NCI-H2081 (cell line): ENCODE data around the gene CAMK4.
A peak's percentile ranks its signal among the peaks of the same experiment; 100 is the strongest.

ENCODE experiments used
- DNase-seq, 2 experiments: peaks; one replicate each; lab custom pipeline; 2025; lab: John Stamatoyannopoulos, UW

Gene CAMK4

DNA sequence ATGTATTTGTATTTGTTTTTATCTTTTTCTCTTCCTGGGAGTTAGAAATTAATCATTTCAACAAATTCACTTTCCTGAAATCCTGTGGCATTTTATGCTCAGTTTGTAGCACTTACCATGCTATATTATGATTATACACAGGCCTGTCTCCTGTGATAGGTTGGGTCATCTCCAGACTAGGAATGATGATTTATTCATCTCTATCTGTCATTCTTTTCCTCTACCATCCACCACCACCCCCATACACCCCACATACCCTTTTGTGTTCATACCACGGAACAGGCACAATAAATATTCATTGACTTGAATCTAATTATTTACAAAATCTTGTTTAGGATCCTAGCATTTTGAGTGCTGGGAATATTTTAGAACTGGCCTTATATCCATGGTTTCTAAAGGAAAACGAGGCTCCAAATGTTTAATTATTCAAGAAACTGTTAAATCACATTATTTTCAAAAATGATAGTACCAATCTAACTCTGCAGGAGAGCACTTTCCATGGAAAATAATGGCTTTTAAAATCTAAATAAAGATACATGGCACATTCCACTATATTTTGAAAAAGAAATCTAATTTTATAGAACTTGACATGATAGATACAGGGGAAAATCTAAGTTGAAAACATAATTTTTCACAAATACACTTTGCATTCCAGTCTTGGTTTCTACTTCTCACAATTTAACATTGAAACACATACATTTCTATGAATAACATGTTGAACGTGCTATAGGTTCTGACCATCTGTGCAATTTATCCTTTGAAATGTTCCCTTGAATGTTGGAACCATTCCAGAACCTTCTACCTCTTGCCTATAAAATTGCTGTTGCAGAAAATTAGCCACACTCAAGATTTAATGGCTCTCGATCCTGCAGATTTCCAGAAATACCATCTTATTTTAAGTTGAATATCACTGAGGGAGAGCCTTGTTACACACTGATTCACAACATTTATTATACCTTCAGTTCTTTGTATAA, 198.8 kb downstream of the CAMK4 start:
- peak in 1 of 2 experiments; percentile 12 for DNase-seq

- DNase-seq, result peak in 1 of 2 experiments; percentile 8
Observed at GRCh38 chr5:111425205-111425604, 201.0 kb downstream of the CAMK4 start.

- DNase-seq, result no peak
Observed at GRCh38 chr5:111427762-111428161, 203.6 kb downstream of the CAMK4 start.

- DNase-seq, result no peak
Observed at GRCh38 chr5:111432883-111433536, 208.8 kb downstream of the CAMK4 start.

- peak; percentile 12 to 63 for DNase-seq
Observed at GRCh38 chr5:111434800-111435199, 210.6 kb downstream of the CAMK4 start.

GRCh38 chr5:111439473-111440075, 215.4 kb downstream of the CAMK4 start:
- no peak for DNase-seq

GRCh38 chr5:111447099-111447498, 222.9 kb downstream of the CAMK4 start:
- no peak for DNase-seq

GRCh38 chr5:111447822-111448221, 223.6 kb downstream of the CAMK4 start:
- peak in 1 of 2 experiments; percentile 33 for DNase-seq

GRCh38 chr5:111453295-111453694, 229.1 kb downstream of the CAMK4 start:
- no peak for DNase-seq

DNA sequence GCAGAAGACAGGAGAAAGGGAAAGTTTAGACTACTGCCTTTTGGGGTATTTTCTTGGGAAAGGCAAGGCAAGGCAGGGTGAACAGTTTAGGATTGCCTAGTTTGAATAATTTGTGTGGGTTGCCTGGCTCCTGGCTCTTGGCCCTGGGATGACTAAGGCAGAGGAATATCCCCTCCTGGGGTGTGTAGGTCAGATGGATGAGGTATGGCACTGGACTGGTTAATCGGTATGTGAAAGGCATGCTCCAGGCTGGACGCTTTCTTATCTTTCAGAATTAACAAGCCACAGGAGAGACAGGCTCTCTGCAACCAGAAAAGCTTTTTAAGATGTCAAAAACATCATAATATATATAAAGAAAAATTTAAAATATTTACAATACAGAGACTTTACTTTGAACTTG, 229.6 kb downstream of the CAMK4 start:
- peak in 1 of 2 experiments; percentile 63 for DNase-seq

DNA sequence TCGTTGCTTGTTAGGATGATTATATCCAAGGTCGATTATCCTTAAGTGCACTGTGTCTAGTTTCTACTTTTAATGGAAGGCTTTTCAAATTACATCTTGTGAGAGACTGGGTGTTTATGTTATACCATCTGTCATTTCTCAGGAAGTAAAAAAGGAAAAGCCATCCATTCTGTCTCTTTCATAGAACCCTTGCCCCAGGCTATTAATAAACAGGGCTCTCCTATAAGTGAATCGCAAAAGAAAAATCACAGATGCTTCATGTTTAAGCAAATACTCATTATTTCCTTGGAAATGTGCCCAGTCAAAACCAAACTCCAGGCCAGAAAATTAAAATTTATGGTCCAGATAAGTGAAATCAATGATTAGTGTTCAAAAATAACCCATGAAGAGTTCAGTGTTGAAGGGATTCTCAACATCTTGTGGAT, 230.0 kb downstream of the CAMK4 start:
- DNase-seq, result peak; percentile 84 to 91

- DNase-seq, result no peak
Observed at GRCh38 chr5:111454776-111455175, 230.6 kb downstream of the CAMK4 start.

GRCh38 chr5:111461255-111461671, 237.1 kb downstream of the CAMK4 start:
- peak in 1 of 2 experiments; percentile 47 for DNase-seq

DNA sequence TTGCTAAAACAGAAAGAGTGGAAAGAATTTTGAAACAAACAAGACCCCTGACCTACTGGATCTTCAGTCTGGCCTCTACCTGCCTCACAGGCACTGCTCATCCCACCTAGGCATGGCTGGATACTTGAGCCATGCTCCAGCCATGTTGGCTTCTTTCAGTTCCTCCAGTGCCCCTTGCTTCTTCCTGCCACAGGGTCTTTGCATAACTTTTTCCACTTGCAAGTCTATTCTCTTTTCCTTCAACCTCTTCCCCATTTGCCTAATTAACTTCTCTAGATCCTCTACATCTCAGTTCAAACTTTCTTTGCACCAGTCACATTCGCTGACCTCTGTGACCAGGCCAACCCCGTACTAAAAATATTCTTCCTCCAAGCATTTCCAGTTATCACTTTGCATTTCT, 237.8 kb downstream of the CAMK4 start:
- no peak for DNase-seq

DNA sequence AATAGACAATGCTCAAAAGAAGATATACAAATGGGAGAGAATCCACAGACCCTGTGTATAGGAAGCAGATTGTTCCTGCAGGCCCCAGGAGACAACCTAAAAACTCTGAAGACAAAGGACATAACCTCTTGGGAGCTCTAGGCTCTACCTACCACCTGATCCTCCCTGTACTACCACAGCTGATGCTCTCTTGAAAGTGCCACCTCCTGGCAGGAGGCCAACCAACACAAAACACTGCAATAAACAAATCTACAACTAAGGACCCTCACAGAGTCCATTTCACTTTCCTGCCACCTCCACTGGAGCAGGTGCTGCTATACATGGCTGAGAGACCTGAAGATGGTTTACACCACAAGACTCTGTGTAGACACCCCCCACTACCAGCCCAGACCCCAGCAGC, 239.1 kb downstream of the CAMK4 start:
- DNase-seq, result peak in 1 of 2 experiments; percentile 26

DNA sequence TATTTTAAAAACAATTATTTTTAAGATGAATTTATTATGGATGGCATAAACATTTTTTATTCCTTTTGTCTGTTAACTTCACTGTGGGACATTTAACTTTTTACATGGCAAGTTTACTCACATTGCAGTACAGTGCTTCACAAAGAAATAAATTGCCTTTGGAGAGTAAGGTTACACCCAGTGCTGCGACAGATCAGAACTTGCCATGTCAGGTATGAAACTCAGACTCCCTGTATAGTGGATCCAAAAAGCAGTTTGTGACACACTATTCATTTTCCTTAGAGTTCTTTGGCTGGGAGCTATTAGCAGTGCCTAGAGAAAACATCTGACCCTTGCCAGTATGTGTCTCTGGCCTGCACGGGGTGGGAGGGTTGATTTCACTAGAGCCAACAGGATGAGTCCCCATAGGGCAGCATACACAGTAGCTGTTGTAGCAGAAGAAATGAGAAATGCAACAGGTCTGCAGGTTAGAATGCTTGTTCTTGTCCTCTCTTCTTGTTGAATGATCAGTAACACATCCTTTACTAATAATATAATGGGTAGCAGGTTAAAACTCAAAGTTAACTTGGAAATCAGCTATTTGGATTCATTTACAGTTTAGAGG, 245.2 kb downstream of the CAMK4 start:
- DNase-seq, result no peak

DNA sequence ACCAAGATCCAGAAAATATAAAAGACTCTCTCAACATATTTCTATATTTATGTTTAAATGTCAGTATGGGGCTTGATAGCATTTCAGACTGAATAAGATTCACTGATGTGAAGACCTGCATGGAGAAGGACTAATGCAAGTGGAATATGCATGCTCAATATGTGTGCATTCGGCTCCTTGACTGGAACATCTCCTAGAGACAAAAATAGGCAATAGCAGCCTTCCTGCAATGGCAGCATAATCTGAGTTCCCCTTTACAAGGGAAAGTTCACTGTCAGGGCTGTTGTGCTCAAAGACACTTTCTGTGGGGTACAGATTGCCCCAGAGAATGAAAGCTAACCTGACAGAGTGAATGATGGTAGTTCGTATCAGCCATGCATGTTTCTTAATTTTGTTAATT, 245.7 kb downstream of the CAMK4 start:
- DNase-seq, result no peak

DNA sequence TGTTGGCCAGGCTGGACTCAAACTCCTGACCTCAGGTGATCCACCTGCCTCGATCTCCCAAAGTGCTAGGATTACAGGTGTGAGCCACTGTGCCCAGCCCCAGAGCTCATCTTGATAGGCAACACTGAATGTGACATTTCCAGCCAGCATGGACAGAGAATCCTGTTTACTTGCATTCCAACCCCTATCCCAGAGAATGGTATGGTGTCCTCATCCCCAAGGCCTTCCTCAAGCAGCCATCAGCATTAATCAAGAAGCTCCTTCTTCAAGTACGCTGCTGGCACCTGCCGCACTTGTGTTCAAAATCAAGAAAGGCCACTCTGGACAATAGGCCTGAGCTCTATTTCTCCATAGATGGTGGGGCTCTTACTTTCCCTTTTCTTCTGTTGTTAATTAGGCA, 247.9 kb downstream of the CAMK4 start:
- DNase-seq, result no peak

DNA sequence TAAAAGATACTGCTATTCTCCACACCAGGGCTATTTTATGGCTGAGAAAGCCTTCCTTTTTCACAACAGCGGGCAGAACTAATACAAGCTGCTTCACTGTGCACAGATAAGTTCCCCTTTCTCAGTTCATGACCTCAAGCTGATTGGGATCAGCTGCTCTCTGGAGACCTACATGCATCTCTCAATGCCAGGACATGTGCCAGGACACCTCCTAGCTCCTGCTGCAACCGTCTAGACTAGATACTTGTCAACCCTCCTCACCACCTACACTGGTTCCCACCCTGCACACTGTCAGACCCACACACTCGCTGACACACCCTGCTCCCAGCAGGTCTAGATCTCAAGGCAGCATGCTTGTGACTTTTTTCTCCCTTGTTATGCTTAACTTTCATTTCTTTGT, 248.4 kb downstream of the CAMK4 start:
- no peak for DNase-seq

GRCh38 chr5:111478266-111478665, 254.1 kb downstream of the CAMK4 start:
- DNase-seq, result no peak

DNA sequence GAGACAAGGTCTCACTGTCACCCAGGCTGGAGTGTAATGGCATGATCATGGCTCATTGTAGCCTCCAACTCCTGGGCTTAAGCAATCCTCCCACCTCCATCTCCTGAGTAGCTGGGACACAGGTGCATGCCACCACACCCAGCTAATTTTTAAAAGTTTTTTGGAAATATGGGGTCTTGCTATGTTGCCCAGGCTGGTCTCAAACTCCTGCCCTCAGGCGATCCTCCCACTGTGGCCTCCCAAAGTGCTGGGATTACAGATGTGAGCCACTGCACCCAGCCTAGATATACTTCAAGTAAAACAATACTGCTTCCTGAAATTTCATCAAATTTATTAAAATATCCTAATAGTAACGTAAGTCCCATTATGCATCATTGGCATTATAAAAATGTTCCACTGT, 254.7 kb downstream of the CAMK4 start:
- no peak for DNase-seq

DNA sequence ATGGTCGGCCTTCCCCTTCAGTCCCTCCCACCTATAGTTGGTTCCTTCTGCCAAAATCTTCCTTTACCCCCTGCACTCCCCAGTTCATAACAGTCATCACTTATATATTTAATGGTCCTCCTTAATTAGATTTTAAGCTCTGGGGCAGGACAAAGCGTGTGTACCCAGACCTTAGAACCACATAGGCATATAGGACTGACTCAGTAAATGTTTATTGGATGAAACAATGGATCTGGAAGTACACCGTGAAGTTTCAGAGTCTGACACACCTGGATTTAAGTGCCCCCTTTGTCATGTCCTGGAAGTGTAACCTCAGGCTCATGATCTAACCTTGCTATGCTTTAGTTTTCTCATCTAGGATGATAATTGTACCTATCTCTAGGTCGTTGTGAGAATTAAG, 256.2 kb downstream of the CAMK4 start:
- DNase-seq, result no peak
